CD1c-positive myeloid dendritic cell (primary cell): ENCODE results near the gene SLC43A2.

ENCODE experiments used
- DNase-seq: peaks from one replicate; pipeline ENCODE4 v3.0.0-alpha.2; 2016; ENCODE audit errors: extremely low spot score

The SLC43A2 gene

DNA sequence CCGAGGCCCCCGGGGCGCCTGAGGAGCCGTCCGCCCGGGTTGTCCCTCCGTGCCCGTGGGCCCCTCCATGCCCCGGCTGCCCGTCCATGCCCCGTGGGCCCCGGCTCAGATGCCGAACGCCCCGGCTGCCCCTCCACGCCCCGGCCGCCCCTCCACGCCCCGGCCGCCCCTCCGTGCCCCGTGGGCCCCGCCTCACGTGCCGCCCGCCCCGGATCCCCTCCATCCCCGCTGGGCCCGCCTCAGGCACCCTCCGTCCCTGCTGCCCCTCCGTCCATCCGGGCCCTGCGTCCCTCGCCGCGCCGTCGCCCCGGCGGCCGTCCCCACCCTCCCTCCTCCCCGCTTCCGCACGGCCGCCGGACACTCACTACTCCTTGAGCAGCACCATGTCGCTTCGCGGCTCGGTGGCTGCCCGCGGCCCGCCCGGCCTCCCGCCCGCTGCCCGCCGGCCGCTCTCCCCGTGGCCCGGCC is 66.4 kb downstream of the SLC43A2 start:
- DNase-seq: no peak

DNA sequence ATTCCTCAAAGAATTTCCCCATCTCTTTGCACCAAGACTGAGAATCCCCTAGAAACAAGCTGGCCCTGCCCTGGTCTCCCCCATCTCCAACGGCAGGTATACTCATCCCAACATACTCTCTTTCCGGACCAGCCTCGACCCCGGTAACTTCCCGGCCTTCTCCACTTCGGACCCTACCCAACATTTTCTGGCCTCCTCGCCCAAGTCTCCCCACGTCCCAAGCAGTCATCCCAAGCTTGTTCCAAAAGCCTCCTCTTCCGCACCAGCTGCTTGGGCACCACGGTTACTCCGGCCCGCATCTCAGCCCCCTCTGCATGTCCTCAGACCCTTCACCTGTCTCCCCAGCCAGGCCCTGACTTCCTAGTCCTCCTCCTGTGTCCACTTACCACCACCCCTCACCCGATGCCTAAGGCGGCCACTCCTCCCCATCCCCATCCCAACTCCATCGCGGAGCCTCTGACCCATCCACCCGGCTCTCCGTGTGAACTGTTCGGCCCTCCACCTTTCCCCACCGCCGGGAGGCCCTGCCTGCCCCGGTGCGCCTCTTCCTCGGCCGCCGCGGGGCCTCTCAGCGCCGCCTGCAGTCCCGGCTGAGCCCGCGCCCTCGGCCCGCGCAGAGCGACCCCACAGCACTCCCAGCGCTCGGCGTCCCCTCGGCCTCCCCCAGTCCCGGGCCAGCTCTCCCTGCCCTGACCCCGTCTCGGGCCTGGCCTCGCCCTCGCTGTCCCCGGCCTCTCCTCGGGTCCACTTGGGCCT is 67.0 kb downstream of the SLC43A2 start:
- DNase-seq: no peak

DNA sequence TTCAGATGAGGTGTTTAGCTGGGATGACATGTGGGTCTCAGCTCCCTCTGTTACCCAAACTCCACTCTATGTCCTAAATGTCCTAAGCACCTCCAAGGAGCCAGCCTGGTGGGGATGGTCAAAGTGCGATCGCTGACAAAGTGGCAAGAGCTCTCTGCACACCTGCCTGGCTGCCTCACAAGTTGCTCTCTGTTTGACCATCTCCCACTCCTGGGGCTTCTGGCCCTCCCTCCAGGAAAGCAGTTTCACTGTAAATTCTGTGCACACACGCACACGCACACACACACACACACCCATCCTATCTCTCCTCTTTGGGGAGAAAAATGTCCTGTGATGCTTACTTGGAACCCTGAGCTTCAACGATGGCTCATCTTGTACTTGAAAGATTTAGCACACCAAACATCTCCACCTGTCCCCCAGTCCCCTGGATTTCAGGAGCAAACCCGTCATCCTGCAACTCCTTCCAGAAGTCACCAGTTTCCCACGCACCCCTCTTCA is 67.7 kb downstream of the SLC43A2 start:
- no peak for DNase-seq

DNA sequence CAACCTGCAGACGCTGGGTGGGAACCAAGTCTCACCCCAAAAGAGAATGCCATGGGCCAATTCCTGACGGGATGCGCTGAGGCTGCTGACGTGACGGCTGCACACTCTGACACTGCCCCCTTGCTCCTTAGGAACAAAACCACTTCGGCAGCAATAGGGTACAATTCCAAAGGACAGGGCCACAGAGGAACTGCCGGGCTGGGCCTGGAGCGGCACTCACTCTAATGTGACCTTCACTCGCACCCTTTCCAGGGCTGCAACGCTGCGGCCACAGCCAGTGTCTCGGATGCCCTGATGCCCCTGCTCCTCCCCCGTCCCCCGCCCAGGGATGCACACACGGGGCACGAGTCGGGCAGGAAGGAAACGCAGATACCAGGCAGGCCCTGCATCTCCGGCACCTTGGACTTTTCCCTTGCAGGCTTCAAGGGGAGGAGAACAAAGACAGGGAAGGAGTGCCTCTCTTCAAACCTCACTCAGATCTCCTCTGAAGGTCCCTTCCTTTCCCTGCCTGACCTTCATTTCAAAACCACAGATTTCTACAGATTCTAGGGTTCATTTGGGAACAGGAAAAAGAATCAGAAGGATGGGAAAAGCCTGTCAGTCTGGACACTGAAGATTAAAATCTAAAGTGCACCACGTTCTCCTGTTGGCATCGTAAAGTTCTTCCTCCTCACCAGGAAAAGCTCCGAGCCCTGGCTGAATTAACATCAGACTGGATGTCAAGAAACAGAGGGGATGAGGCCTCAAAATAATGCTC is 68.4 kb downstream of the SLC43A2 start:
- DNase-seq: no peak

DNA sequence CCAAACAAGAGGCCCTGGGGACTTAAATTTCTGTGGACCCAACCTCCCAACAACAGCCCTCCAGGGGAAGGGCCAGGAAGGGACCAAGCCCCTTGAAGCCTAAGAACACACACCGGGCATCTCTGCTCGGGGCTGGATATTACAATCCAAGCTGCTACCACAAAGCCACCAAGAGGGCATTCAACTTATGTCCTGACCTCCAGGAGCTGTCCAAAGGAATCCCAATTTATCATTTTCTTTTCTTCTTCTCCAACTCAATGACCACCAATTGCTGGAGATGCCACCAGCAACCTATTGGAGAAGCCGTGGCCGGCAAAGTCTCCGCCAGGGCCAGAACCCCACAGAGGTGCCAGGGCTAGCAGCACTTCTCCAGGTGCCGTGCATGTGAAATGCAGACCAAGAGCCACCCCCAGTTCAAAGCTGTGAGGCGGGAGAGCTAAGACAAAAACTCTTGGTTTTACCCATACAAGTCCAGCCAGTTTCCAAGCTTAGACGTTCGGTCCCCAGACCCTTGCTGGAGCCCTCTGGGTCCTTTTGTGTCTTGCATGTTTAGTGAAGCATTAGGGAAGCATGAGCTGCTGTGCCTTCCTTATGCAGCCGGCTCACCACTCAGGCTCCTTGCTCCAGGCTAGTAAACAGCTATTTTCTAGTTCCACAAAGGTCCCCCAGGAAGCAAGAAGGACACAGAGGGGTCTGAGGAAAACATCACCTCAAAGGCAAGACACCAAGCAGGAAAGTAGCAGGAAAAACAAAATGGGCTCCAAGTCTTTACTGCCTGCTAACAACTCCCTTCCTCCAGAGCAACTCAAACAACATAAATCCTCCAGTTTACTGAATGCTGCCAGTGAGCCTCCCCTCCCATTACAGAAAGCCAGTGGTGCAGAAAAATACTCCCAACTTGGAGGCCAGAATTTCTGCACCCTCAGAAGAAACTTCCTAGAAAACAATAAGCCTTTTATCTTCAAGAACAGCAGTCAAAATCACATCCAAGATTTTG is 69.3 kb downstream of the SLC43A2 start:
- no peak for DNase-seq

DNA sequence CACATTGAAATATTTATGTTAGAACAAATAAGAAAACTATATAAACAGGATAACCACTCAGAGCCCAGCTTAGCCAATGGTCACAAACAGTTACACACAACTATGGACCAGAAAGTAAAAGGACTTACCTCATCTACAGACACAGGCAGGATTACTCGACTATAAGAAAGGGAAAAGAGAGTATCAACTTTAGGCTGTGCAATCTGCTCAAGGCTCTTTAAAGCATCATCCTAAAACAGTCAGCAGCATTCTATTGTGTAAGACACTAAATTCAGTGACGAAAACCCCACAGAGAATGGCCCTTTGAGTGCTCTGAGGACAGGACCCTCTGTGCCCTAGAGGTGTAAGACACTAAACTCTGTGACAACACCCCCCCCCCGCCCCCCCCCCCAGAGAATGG is 70.2 kb downstream of the SLC43A2 start:
- DNase-seq: no peak

DNA sequence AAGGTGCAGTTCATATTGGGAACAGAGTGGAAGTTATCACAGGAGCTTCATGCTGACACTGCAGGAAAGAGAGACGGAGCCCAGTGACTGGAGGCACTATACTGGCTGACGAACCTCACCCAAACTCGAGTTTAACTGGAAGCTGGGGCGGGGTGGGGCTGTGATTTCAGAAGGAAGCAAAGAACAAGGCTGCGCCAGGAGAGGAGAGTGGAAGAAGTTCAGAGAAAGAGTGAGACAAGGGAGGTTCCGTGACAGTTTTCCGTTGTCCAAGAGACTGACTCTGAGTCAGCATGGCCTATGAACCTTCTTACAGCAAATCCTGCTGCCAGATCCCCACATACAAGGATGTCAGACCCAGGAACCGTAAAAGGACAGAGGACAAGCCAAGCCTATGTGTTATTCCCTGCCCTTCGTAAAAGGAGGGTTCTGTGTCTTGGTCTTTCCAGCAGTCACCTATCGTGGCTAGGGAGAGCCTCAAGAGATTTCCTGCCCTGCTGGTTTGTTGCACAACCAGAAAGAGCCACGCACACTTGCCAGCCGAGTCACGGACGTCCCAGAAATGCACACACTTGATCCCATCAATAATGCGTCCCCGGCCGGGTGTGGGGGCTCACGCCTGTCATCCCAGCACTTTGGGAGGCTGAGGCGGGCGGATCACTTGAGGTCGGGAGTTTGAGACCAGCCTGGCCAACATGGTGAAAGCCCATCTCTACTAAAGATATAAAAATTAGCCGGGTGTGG is 71.1 kb downstream of the SLC43A2 start:
- DNase-seq: no peak

DNA sequence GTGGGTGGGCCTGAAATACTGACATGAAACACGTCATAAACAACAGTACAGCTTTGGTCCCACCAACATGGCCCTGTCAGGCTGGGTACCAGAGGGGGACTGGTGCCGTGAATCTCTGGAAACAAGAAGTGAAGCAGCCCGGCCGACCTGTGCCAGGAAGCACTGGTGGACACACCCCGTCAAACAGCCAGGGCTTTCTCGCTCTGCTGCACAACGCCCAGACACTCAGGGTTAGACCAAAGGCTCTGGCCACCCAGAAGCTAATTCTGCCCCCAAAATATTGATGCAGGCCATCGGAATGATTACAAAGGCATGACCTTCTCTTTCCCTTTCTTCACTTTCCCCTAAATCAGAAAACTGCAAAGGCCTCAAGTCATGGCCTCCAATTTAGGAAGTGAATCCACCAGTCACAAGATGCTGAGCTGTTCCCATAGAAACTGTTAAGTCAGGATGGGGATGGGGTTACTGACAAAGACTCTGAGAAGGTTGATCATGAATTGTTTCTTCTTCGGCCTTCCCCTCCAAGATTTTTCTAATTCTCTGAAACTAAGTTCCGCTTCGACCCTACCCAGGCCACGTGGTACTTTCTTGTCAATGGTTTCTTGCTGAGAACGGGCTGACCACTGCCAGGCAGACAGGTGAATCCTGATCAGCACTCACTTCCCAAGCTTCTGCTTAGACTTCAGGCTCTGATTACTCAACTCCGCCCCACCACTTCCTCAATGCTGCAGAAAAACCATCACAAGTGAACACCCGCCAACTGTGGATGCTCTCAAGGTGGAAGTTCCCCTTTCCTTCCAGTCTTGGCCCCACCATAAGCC is 72.8 kb downstream of the SLC43A2 start:
- DNase-seq: peak; percentile 89

DNA sequence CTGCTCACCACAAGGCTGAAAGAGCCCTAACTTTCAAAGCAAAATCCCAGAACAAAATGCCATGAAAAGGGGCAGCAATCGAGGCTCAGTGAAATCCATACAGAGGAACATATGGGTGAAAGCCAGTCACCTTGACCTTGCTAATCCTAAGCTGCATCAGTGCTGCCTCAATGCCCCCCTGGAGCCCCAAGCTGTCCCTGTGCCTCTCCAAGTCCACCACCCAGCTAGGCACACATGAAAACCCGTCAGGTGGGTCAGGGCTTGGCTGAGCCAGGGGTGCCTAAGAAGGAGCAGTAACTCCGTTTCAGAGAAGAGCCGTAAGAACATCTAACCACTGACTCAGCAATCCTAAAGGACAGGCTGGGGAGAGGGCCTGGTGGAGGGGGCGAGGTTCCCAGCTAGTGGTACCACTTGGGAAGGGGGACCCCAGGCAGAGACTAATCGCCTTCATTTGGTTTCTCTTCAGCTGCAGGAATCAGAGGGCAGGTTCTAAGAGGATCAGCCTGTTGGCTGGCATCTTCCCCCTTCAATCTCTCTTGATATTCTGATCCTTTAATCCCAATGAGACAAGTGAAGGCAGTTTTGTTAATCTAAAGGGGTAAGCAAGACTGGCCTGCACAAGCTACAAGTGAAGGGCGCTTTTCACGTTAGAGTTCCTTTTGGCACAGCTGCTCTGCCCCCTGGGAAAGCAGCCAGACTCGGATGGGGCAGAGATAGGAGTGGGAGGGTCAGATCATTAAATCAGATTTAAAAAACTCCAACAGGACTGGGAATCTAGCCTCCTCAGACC is 73.7 kb downstream of the SLC43A2 start:
- no peak for DNase-seq

DNA sequence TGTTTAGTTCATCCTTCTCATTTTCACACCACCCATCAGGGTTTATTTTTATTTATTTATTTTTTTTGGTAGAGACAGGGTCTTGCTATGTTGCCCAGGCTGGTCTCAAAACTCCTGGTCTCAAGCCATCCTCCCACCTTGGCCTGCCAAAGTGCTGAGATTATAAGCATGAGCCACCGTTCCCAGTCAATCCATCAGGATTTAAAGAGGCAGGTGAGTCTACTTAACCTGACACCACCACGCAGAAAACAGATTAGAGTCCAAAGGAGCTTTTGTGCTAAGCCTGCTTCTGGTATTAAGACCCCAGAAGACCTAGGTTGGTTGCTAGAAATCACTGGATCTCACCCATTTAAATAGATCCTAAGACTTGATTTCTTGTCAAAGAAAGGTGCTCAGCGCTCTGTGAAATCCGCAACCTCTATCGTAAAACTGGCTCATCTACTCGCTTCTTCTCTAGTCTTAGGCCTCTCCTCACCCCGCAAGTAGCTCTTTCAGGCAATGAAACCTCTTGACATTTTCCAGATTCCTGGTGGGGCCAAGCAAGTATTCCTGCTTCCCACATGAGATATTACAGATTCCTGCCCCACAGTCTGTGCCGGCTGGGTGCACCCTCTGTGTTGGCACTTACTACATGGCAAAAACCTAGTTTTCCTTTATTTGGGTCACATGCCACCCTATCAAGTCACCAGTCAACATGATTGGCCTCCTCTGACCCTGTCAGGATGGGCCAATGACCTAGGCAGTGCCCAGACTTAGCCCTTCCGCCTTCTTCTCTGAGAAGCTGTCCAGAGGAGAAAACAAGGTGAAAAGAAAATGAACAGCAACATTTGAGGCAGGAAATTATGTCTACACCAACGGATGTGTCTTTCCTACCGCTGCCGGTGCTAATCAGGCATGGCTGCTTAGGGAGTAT is 75.0 kb downstream of the SLC43A2 start:
- DNase-seq: no peak

DNA sequence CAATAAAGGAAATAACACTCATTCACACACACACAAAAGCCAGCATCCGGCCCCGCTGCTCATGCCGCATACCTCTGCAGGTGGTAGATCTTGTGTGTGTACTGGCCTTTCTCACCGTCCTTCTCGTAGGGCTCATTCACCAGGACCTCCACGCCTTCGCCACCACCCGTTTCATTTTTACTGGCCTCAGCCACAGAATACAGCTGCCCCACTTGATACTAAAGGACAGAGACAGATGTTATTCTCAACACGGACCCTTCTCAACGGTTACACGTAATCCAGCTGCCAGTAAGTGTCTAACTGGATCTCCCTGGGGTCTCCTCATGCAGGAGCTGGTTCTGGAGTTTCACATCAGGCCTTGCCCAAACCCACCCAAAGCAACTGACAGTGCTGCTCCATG is 75.7 kb downstream of the SLC43A2 start:
- no peak for DNase-seq

DNA sequence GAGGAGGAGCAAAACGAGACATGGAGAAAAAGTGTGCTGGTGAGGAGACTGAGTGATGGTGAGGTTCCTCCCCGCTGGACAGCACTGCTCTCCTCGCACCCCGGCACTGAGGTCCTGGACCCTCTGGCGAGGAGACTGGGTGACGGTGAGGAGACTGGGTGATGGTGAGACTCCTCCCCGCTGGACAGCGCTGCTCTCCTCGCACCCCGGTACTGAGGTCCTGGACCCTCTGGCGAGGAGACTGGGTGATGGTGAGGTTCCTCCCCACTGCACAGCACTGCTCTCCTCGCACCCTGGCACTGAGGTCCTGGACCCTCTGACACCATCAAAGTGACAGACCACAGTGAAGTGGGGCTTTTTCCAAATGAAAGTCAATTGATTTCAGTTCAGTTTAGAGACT is 76.9 kb downstream of the SLC43A2 start:
- no peak for DNase-seq

DNA sequence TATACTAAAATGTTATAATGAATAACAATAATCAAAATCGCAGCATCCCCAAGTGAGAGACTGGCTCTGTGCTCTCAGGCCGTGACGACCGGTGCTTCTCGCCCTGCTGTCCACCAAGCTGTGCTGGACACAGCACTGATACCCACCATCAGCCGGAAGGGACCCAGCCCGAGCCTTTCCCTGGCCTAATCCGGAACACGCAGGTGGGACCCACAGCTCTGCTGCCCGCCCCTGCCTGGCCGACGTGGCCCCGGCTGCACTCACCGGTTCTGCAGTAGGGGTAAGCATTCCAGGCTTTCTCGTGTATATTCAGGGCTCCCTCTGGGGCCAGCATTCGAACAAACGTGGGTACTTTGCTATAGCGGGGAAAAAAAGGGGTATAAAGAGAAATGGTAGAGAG is 80.6 kb downstream of the SLC43A2 start:
- DNase-seq: no peak

DNA sequence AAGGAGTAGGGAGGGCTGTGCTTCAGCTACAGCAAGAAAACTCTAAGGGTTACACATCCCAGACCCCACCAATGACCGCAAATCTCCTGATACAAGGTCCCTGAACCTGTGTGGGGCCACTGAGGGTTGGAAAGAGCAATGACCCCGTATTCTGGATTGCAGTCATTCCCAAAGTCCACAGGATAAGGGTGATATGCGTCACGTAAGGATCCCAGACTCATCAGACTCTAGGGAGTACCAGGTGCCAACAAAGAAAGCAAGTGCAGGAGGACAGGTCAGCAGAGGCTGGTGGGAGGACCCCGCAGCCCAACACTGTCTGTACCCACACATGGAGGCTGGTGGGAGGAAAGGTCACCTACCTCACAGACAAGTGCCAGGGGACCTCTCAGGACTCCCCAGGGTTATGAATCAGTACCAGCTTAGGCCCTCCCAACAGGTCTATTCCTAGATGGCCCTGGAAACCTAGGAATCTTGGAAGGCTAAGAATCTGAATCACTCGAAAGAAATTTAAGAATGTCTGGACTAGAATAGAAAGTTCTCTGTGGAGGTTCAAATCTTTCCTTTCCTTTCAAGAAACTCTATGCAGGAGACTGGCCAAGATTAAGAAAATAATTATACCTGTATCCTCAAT is 82.2 kb downstream of the SLC43A2 start:
- DNase-seq: no peak

DNA sequence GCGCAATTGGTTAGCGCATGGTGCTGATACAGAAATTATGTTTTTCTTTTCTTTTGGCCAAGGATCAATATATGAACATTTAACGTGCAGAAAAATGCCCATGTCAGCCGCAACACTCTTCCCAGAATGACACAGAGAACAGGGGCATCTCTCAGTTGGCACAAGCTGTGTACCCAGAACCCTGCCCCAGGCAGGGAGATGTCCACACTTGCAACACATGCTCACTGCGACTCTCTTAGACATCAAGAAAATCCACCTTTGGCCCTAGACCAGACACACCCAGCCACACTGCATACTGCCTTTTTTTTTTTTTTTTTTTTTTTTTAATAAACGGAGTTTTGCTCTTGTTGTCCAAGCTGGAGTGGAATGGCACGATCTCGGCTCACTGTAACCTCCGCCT is 83.0 kb downstream of the SLC43A2 start:
- no peak for DNase-seq

DNA sequence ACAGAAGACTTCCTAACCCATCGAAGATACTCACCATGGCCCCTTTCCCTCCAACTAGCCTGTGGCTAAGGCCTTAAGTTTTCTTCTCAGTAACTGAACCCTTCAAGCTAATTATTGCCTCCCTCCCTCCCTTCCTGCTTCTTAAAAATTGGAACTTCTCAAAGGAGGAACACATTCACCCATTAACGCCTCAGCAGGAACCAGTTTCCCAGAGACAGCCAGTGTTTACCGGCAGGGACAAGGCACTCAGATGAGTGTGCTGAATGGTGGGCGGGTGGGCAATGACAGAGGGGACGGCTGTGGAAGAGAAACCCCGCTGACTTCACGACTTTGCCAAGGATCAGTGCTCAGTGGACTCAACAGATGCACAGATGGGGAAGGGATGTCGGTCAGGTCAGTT is 86.3 kb downstream of the SLC43A2 start:
- DNase-seq: no peak

DNA sequence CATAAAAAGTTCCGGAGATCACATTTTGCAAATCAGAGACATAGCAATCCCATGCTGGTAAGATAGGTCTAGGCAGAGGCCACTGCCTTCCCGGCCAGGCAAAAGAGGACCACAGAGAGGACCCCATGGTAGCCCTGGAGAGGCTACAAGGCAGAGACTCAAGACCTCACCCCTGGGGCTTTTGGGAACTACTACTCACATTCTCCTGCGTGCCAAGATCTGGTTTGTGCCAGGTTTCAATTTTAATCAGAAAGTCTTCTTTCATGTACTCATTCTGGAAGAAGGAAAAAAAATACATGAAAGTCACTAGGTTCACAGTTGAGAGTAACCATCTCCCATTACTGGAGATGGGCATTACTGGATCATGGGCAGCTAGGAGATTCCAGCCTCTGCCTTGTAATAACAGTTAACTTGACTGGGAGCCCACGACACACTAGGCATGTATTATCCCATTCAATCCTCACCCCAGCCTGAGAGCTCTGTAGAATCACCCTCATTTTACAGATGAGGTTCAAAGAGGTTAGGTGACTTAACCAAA is 87.2 kb downstream of the SLC43A2 start:
- no peak for DNase-seq

DNA sequence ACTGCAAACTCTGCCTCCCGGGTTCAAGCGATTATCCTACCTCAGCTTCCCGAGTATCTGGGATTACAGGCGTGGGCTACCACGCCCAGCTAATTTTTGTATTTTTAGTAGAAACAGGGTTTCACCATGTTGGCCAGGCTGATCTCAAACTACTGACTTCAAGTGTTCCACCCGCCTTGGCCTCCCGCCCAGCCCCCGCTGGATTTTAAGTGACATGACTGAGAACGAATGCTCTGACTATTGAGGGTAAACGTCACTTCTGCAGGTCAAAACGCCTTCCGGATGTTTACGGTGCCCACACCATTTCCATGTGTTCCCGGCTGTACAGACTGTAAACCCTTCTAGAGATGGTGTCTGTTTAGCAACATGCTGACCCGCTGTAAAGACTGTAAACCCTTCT is 88.8 kb downstream of the SLC43A2 start:
- no peak for DNase-seq
